GM12878 (cell line): ENCODE measurements around the gene PLPPR2. TPM values are rescaled to one million over a fixed set of nuclear protein-coding genes. Genes with fewer than 3 reads are reported as not detected.

Experiments used
- RB1 ChIP-seq: fragments of 450-650 bp; formaldehyde crosslinking; IDR thresholded peaks from 2 replicates; pipeline ENCODE4 v1.6.1; 2017; ENCODE audit warnings: mild to moderate bottlenecking, borderline replicate concordance
- TCF7 ChIP-seq: IDR thresholded peaks from 2 replicates; pipeline ENCODE4 v1.6.1; 2014; ENCODE audit warnings: antibody characterized with exemption, borderline replicate concordance
- polyA plus RNA-seq, 11 experiments: library from polyadenylated mRNA; depleted of rRNA in 4 of 11; unstranded in 6 of 11; stranded (reverse) in 5 of 11; fragments of >200 nt; fragmentation: Nextera tagmentation in 4 of 11; fragmentation: Illumina TruSeq in 1 of 11; extraction: Ambion mirVana in 4 of 11; extraction: Trizol in 1 of 11; gene quantifications; 1 replicate in 1 of 11; 2 replicates in 10 of 11; pipeline versions ENCODE4 v1.2.1 to v1.2.3, GENCODE V29; 2011 to 2016; ENCODE audit warnings: inconsistent platforms in 2 of 11, missing spikeins in 2 of 11, low read depth in 1 of 11
- total RNA-seq, 4 experiments: library from RNA; depleted of rRNA in 3 of 4; stranded (reverse); fragments of >200 nt in 3 of 4; fragmentation: Illumina TruSeq in 1 of 4; extraction: Trizol in 1 of 4; gene quantifications; 2 replicates each; pipeline versions ENCODE4 v1.2.1 to v1.2.3, GENCODE V29; 2013 to 2021
- TF ChIP-seq, protein P1 (sequence below): fragments of 450-650 bp; IDR thresholded peaks from 2 replicates; pipeline ENCODE4 v1.6.1; 2017; ENCODE audit warnings: low read depth, mild to moderate bottlenecking, moderate library complexity
- TF ChIP-seq, protein P2 (sequence below): fragments of 450-650 bp; IDR thresholded peaks from 2 replicates; pipeline ENCODE4 v1.6.1; 2017; ENCODE audit warnings: mild to moderate bottlenecking, low read depth, inconsistent platforms; ENCODE audit not compliant: poor library complexity, severe bottlenecking

Gene PLPPR2
- total and polyA plus RNA-seq, 10 of the 15 experiments (the other 5 are each of a cell fraction or from before 2014, with no cell fraction given): 0.09 to 2.8 (median 0.70) TPM

DNA sequence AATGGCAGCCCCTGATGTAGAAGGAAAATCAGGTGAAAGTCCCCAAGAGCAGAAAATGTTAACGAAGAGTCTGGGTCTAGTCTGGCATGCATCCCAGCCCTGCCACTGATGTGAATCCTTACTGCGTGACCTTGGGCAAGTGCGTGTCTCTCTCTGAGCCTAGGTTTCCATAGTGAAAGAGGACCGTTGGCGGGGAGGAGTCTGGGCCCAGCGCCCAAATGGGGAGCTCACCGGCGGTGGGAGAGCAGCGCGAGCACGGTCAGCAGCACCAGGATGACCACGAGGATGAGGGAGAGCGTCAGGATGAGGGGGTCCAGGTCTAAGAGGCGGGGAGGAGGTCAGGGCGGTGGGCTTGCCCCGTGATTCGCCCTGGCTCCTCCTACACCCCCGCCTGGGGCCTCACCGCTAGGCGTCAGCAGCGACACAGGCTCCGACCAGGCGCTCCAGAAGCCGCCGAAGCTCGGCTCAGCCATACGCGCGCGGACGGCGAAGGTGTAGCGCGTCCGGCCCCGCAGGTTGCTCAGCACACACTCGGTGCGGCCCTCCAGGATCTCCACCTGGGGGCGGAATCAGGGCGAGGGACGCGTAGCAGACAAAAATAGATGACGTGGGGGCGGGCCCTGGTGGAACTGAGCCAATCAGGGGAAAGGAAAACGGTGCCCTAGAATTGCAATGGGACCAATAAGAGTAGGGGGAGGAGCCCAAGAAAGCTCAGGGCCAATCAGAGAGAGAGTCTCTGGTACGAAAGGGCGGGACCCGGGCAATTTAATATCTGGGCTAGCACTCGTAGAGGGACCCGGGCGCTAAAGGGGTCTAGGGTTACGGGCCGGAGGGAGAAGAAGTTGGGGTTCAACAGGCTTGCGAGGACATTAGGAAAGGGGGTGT, 25.7 kb downstream of the PLPPR2 start (continued):
- TF ChIP-seq, protein P1, sequence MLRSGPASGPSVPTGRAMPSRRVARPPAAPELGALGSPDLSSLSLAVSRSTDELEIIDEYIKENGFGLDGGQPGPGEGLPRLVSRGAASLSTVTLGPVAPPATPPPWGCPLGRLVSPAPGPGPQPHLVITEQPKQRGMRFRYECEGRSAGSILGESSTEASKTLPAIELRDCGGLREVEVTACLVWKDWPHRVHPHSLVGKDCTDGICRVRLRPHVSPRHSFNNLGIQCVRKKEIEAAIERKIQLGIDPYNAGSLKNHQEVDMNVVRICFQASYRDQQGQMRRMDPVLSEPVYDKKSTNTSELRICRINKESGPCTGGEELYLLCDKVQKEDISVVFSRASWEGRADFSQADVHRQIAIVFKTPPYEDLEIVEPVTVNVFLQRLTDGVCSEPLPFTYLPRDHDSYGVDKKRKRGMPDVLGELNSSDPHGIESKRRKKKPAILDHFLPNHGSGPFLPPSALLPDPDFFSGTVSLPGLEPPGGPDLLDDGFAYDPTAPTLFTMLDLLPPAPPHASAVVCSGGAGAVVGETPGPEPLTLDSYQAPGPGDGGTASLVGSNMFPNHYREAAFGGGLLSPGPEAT: no peak
- TF ChIP-seq TCF7: no peak
- TF ChIP-seq RB1: peak; percentile 77; the same call in 1 of the 2 replicates
- TF ChIP-seq, protein P2, sequence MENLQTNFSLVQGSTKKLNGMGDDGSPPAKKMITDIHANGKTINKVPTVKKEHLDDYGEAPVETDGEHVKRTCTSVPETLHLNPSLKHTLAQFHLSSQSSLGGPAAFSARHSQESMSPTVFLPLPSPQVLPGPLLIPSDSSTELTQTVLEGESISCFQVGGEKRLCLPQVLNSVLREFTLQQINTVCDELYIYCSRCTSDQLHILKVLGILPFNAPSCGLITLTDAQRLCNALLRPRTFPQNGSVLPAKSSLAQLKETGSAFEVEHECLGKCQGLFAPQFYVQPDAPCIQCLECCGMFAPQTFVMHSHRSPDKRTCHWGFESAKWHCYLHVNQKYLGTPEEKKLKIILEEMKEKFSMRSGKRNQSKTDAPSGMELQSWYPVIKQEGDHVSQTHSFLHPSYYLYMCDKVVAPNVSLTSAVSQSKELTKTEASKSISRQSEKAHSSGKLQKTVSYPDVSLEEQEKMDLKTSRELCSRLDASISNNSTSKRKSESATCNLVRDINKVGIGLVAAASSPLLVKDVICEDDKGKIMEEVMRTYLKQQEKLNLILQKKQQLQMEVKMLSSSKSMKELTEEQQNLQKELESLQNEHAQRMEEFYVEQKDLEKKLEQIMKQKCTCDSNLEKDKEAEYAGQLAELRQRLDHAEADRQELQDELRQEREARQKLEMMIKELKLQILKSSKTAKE: peak; percentile 55
